Neuronal stem cell (in vitro differentiated cells): ENCODE results near the gene HID1.

Source experiments
- DNase-seq: peaks from one replicate; pipeline ENCODE4 v3.0.0-alpha.2; 2013; ENCODE audit warnings: low spot score
- H2AFZ ChIP-seq: one replicate; pipeline ENCODE4 v1.6.1; 2013; ENCODE audit warnings: mild to moderate bottlenecking, low read length, inconsistent platforms
- H2AK5ac ChIP-seq: 2 replicates; pipeline ENCODE4 v1.6.1; 2013; ENCODE audit warnings: low read depth, mild to moderate bottlenecking, inconsistent platforms, low read length, moderate library complexity, mixed read lengths
- H2BK120ac ChIP-seq: 2 replicates; pipeline ENCODE4 v1.6.1; 2013; ENCODE audit warnings: low read depth, mild to moderate bottlenecking, inconsistent platforms, low read length, moderate library complexity, mixed read lengths
- H2BK12ac ChIP-seq: one replicate; pipeline ENCODE4 v1.6.1; 2013; ENCODE audit warnings: low read length, inconsistent platforms
- H2BK15ac ChIP-seq: 2 replicates; pipeline ENCODE4 v1.6.1; 2013; ENCODE audit warnings: mild to moderate bottlenecking, low read length, inconsistent platforms, mixed read lengths
- H2BK5ac ChIP-seq: one replicate; pipeline ENCODE4 v1.6.1; 2013; ENCODE audit warnings: inconsistent platforms, mild to moderate bottlenecking, low read length, moderate library complexity
- H3K14ac ChIP-seq: one replicate; pipeline ENCODE4 v1.6.1; 2013; ENCODE audit warnings: low read length, inconsistent platforms
- H3K18ac ChIP-seq: 2 replicates; pipeline ENCODE4 v1.6.1; 2013; ENCODE audit warnings: low read length, inconsistent platforms
- H3K23ac ChIP-seq: 2 replicates; pipeline ENCODE4 v1.6.1; 2013; ENCODE audit warnings: low read depth, mild to moderate bottlenecking, mixed read lengths, low read length, inconsistent platforms; ENCODE audit not compliant: poor library complexity
- H3K27ac ChIP-seq: replicated peaks from 3 replicates; pipeline ENCODE4 v1.5.1; 2013; ENCODE audit warnings: low read length, inconsistent platforms
- H3K27me3 ChIP-seq, 3 experiments: 2 replicates each; pipeline ENCODE4 v1.6.1; 2013; ENCODE audit warnings: low read length in 3 of 3, mild to moderate bottlenecking in 2 of 3, inconsistent platforms in 1 of 3, low read depth in 1 of 3, mixed read lengths in 1 of 3, moderate library complexity in 1 of 3; ENCODE audit not compliant: control insufficient read depth in 3 of 3, insufficient read depth in 3 of 3
- H3K36me3 ChIP-seq, 2 donors: replicated peaks in 1 of 2; 2 replicates each; pipeline ENCODE4 v1.6.1; 2013; ENCODE audit warnings: low read length in 2 of 2; ENCODE audit not compliant: control insufficient read depth in 2 of 2, insufficient read depth in 2 of 2
- H3K4ac ChIP-seq: 2 replicates; pipeline ENCODE4 v1.6.1; 2013; ENCODE audit warnings: inconsistent platforms, mild to moderate bottlenecking, low read length, moderate library complexity
- H3K4me1 ChIP-seq, 2 donors: 1 replicate in 1 of 2; 2 replicates in 1 of 2; pipeline ENCODE4 v1.6.1; 2013; ENCODE audit warnings: low read length in 2 of 2, low read depth in 1 of 2; ENCODE audit not compliant: control insufficient read depth in 2 of 2, insufficient read depth in 1 of 2
- H3K4me2 ChIP-seq: one replicate; pipeline ENCODE4 v1.6.1; 2013; ENCODE audit warnings: mild to moderate bottlenecking, low read length, inconsistent platforms; ENCODE audit not compliant: insufficient read depth, poor library complexity, severe bottlenecking
- H3K4me3 ChIP-seq, 2 donors: 2 replicates each; pipeline ENCODE4 v1.5.1; 2013; ENCODE audit warnings: low read length in 2 of 2, mild to moderate bottlenecking in 2 of 2, inconsistent platforms in 1 of 2, moderate library complexity in 1 of 2
- H3K79me1 ChIP-seq: one replicate; pipeline ENCODE4 v1.6.1; 2013; ENCODE audit warnings: low read depth, mild to moderate bottlenecking, inconsistent platforms, low read length, moderate library complexity
- H3K9ac ChIP-seq: one replicate; pipeline ENCODE4 v1.6.1; 2013; ENCODE audit warnings: mild to moderate bottlenecking, low read depth, low read length, inconsistent platforms; ENCODE audit not compliant: poor library complexity
- H3K9me3 ChIP-seq, 2 donors: replicated peaks in 1 of 2; 2 replicates each; pipeline versions ENCODE3 to v1.6.1; 2013; ENCODE audit warnings: low read length in 2 of 2, mild to moderate bottlenecking in 2 of 2, inconsistent platforms in 1 of 2, low read depth in 1 of 2, mixed read lengths in 1 of 2, moderate library complexity in 1 of 2; ENCODE audit not compliant: control insufficient read depth in 2 of 2, insufficient read depth in 1 of 2
- H4K8ac ChIP-seq: one replicate; pipeline ENCODE4 v1.6.1; 2013; ENCODE audit warnings: low read depth, mild to moderate bottlenecking, inconsistent platforms, low read length, moderate library complexity
- H4K91ac ChIP-seq: one replicate; pipeline ENCODE4 v1.6.1; 2013; ENCODE audit warnings: low read length, low read depth, mild to moderate bottlenecking, inconsistent platforms; ENCODE audit not compliant: poor library complexity
- WGBS, 2 donors: extraction: QIAGEN DNeasy Blood & Tissue Kit; methylation state at CpG; one replicate each; pipeline ENCODE4 v1.1.7; 2013; ENCODE audit warnings: missing lambda C conversion rate in 2 of 2, mixed read lengths in 1 of 2; ENCODE audit not compliant: insufficient read length in 2 of 2, insufficient replicate concordance in 1 of 2; ENCODE audit errors: extremely low coverage in 2 of 2; 5-methylcytosine and 5-hydroxymethylcytosine counted together

Gene HID1

DNA sequence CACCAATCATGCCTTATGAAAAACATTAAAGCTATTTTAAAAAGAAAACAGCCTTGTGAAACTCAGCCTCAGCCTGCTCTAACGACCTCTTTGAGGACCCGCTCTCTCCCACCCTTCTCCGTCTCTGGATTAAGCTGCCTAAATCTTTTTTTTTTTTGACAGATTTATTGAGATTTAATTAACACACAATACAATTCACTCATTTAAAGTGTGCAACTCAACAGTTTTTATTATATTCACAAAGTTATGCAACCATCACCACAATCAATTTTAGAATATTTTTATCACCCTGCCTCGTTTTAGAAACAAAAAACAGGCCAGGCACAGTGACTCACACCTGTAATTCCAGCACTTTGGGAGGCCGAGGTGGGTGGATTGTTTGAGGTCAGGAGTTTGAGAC, 23.3 kb upstream of the HID1 start:
- Histone ChIP-seq H2BK5ac (no peak overlapping the region), H3K14ac (no peak overlapping the region), H2BK120ac (no peak overlapping the region), H4K91ac (no peak overlapping the region), H2AFZ (no peak overlapping the region), H3K23ac (no peak overlapping the region), H4K8ac (no peak overlapping the region), H3K4ac (no peak overlapping the region), H3K27me3 (no peaks in the 10 kb centered on the region), H3K18ac (no peak overlapping the region), H3K27ac (no peak overlapping the region), H3K79me1 (no peaks in the 10 kb centered on the region), H3K4me1 (peaks cover 0 to 2% of the 10 kb centered on the region in 2 donors), H3K4me2 (no peak overlapping the region), H3K4me3 (no peak overlapping the region), H3K36me3 (peaks cover 8 to 42% of the 10 kb centered on the region in 2 donors), H2AK5ac (no peak overlapping the region), H3K9me3 (no peaks in the 10 kb centered on the region), H2BK12ac (no peak overlapping the region), H3K9ac (no peak overlapping the region), H2BK15ac (no peak overlapping the region)
- DNase-seq: no peak
- WGBS, 2 donors: no CpG with 5 or more reads among the region's 5 CpGs

DNA sequence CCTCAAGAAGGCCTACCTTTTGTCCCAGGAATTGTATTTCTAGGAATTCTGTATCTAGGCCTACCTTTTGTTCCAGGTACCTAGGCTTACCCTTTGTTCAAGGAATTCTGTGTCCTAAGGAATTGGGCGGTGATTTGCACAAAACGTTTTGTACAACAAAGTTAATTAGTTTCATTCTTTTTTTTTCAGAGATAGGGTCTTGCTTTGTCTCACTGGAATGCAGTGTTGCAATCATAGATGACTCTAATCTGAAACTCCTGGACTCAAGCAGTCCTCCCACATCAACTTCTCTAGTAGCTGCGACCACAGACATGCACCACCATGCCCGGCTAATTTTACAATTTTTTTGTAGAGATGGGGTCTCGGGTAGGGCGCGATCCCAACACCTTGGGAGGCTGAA, 21.9 kb upstream of the HID1 start:
- H2BK120ac ChIP-seq: no peak overlapping the region

DNA sequence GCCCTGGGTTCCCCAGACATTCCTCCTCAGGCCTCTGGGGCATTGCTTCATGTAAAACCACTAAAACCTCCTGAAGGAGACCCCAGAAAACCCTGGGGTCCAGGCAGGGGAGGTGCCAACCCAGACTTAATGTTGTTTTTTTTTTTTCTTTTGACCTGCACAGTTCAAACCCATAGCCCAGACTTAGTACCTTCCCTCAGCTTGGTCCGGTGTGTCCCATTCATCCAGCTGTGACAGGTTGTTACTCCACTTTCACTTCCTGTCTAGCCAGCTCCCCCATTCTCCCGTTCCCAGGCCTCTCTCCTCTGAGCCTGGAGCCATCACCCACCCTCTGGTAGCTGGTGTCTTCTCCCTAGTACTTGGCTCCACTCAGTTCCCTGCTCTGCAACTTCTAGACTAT, 19.7 kb upstream of the HID1 start:
- no CpG with 5 or more reads among the region's 2 CpGs for WGBS, 2 donors

More for the DNA sequence above, 21.9 kb upstream of the HID1 start:
- no peak overlapping the region for H2BK15ac ChIP-seq
- H3K4me3 ChIP-seq: no peak overlapping the region
- no peak overlapping the region for H2BK5ac ChIP-seq
- H3K4ac ChIP-seq: no peak overlapping the region
- H3K4me2 ChIP-seq: no peak overlapping the region
- no peak for DNase-seq
- peaks cover 5 to 45% of the 10 kb centered on the region in 2 donors for H3K36me3 ChIP-seq
- H2BK12ac ChIP-seq: no peak overlapping the region
- peak overlapping the region; percentile 10 for H3K27ac ChIP-seq
- H3K14ac ChIP-seq: no peak overlapping the region
- no peak overlapping the region for H4K91ac ChIP-seq
- no peak overlapping the region for H3K23ac ChIP-seq
- H3K79me1 ChIP-seq: peaks cover 10% of the 10 kb centered on the region
- no peak overlapping the region for H3K18ac ChIP-seq
- no peaks in the 10 kb centered on the region for H3K27me3 ChIP-seq
- peaks cover 0 to 2% of the 10 kb centered on the region in 2 donors for H3K4me1 ChIP-seq
- no peak overlapping the region for H4K8ac ChIP-seq
- no peak overlapping the region for H3K9ac ChIP-seq
- H2AK5ac ChIP-seq: no peak overlapping the region
- WGBS, 2 donors: no CpG with 5 or more reads among the region's 7 CpGs
- H3K9me3 ChIP-seq: no peaks in the 10 kb centered on the region
- H2AFZ ChIP-seq: no peak overlapping the region

DNA sequence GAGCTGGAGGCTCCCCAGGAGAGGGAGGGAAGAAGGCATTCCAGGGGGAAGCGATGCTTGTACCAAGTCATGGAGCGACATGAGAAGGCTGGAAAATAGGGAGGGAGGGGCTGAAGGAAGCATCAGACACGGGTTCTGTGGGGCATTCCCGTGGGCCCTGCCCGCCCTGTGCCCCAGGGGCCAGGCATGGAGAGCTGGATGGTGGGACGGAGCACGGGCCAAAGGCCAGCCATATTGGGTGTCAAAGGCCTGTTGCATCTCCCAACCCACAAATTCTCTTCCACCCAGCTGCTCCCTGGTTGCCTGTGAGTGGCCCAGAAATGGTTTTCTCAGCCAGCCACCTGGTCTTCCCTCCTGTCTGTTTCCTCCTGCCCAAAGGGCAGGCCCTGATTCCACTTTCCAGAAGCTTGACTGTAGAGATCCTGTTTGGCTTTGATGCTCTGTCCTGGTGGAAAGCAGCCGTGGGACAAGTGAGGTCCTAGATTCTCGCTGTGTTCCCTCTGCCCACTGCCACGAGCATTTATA, 18.1 kb upstream of the HID1 start:
- H3K27ac ChIP-seq: no peak overlapping the region
- DNase-seq: no peak
- no peak overlapping the region for H3K4me3 ChIP-seq
- H3K27me3 ChIP-seq: no peaks in the 10 kb centered on the region
- no CpG with 5 or more reads among the region's 10 CpGs for WGBS, 2 donors
- peaks cover 7 to 9% of the 10 kb centered on the region in 2 donors for H3K4me1 ChIP-seq
- no peak overlapping the region for H3K4me2 ChIP-seq
- H4K91ac ChIP-seq: no peak overlapping the region
- H3K23ac ChIP-seq: no peak overlapping the region
- H2BK120ac ChIP-seq: no peak overlapping the region
- H3K18ac ChIP-seq: no peak overlapping the region
- H3K9me3 ChIP-seq: no peaks in the 10 kb centered on the region
- H2BK5ac ChIP-seq: no peak overlapping the region
- H3K79me1 ChIP-seq: peaks cover 14% of the 10 kb centered on the region
- no peak overlapping the region for H2AK5ac ChIP-seq
- H3K4ac ChIP-seq: no peak overlapping the region
- H4K8ac ChIP-seq: no peak overlapping the region
- no peak overlapping the region for H2BK12ac ChIP-seq
- H3K9ac ChIP-seq: no peak overlapping the region
- no peak overlapping the region for H2BK15ac ChIP-seq
- peaks cover 2 to 38% of the 10 kb centered on the region in 2 donors for H3K36me3 ChIP-seq
- H3K14ac ChIP-seq: no peak overlapping the region
- no peak overlapping the region for H2AFZ ChIP-seq

More for the DNA sequence above, 19.7 kb upstream of the HID1 start:
- H2AFZ ChIP-seq: no peak overlapping the region
- H3K4me3 ChIP-seq: no peak overlapping the region
- H3K14ac ChIP-seq: no peak overlapping the region
- H2BK120ac ChIP-seq: no peak overlapping the region
- H3K4ac ChIP-seq: no peak overlapping the region
- no peak overlapping the region for H4K8ac ChIP-seq
- no peak overlapping the region for H2BK15ac ChIP-seq
- H2BK12ac ChIP-seq: no peak overlapping the region
- H3K4me2 ChIP-seq: no peak overlapping the region
- no peaks in the 10 kb centered on the region for H3K27me3 ChIP-seq
- DNase-seq: no peak
- H2AK5ac ChIP-seq: no peak overlapping the region
- no peak overlapping the region for H3K23ac ChIP-seq
- H3K9ac ChIP-seq: no peak overlapping the region
- H3K27ac ChIP-seq: no peak overlapping the region
- peaks cover 7 to 9% of the 10 kb centered on the region in 2 donors for H3K4me1 ChIP-seq
- no peaks in the 10 kb centered on the region for H3K9me3 ChIP-seq
- H2BK5ac ChIP-seq: no peak overlapping the region
- no peak overlapping the region for H3K18ac ChIP-seq
- H3K79me1 ChIP-seq: peaks cover 14% of the 10 kb centered on the region
- no peak overlapping the region for H4K91ac ChIP-seq
- H3K36me3 ChIP-seq: peaks cover 2 to 38% of the 10 kb centered on the region in 2 donors
